Bronchial epithelial cell (primary cell): Measurements from ENCODE around the gene CFAP46. TPM values are rescaled to one million over a fixed set of nuclear protein-coding genes. Genes with fewer than 3 reads are reported as not detected.

ENCODE experiments used
- DNase-seq: peaks from one replicate; pipeline ENCODE4 v3.0.0-alpha.2; 2010; ENCODE audit warnings: low read depth
- FAIRE-seq: peaks from 2 replicates; lab custom pipeline; 2011; peaks lifted over from hg19 to GRCh38; lab: Jason Lieb, UNC
- H3K27me3 ChIP-seq: 2 replicates; pipeline ENCODE4 v1.5.1; 2011; ENCODE audit warnings: low read length; ENCODE audit not compliant: control insufficient read depth, insufficient read depth
- H3K36me3 ChIP-seq: 2 replicates; pipeline ENCODE4 v1.5.1; 2011; ENCODE audit warnings: low read length; ENCODE audit not compliant: control insufficient read depth, insufficient read depth
- H3K4me3 ChIP-seq: 2 replicates; pipeline ENCODE4 v1.5.1; 2011; ENCODE audit warnings: mild to moderate bottlenecking, low read depth, low read length, control low read depth
- CTCF ChIP-seq: IDR thresholded peaks from 2 replicates; pipeline ENCODE4 v1.5.1; 2011; ENCODE audit warnings: mild to moderate bottlenecking, moderate library complexity, low read length, control low read depth, inconsistent platforms; ENCODE audit not compliant: insufficient read depth, severe bottlenecking
- total RNA-seq: library from RNA; depleted of rRNA; stranded (reverse); fragments of >200 nt; gene quantifications from 2 replicates; pipeline ENCODE4 v1.2.1, GENCODE V29; 2014

Gene CFAP46
- total RNA-seq, 1 donor from 2014 or later: 0.26 TPM

GRCh38 chr10:132856869-132857524 is 85.4 kb downstream of the CFAP46 start:
- H3K27me3 ChIP-seq: no peaks in the 10 kb centered on the region
- no peaks in the 10 kb centered on the region for H3K36me3 ChIP-seq
- DNase-seq (no peak), FAIRE-seq (no peak)
- TF ChIP-seq CTCF: no peak
- no peak overlapping the region for H3K4me3 ChIP-seq

- Histone ChIP-seq H3K4me3 (no peak overlapping the region), H3K27me3 (no peaks in the 10 kb centered on the region), H3K36me3 (no peaks in the 10 kb centered on the region)
- no peak for DNase-seq
- no peak for TF ChIP-seq CTCF
- FAIRE-seq: no peak
These were observed 86.5 kb downstream of the CFAP46 start for GRCh38 chr10:132855889-132856288.

- H3K4me3 ChIP-seq: no peak overlapping the region
- H3K36me3 ChIP-seq: no peaks in the 10 kb centered on the region
- DNase-seq (no peak), FAIRE-seq (no peak)
- no peak for TF ChIP-seq CTCF
- no peaks in the 10 kb centered on the region for H3K27me3 ChIP-seq
These were observed 90.9 kb downstream of the CFAP46 start for GRCh38 chr10:132851451-132851850.

- Histone ChIP-seq H3K27me3 (no peaks in the 10 kb centered on the region), H3K36me3 (no peaks in the 10 kb centered on the region), H3K4me3 (no peak overlapping the region)
- DNase-seq: no peak
- TF ChIP-seq CTCF: no peak
- no peak for FAIRE-seq
These were observed 91.5 kb downstream of the CFAP46 start for GRCh38 chr10:132850896-132851295.

GRCh38 chr10:132850246-132850645 is 92.1 kb downstream of the CFAP46 start:
- FAIRE-seq: no peak
- no peak for TF ChIP-seq CTCF
- DNase-seq: no peak
- H3K36me3 ChIP-seq: no peaks in the 10 kb centered on the region
- no peaks in the 10 kb centered on the region for H3K27me3 ChIP-seq
- no peak overlapping the region for H3K4me3 ChIP-seq

GRCh38 chr10:132849546-132850031 is 92.8 kb downstream of the CFAP46 start:
- no peak for TF ChIP-seq CTCF
- DNase-seq (no peak), FAIRE-seq (no peak)
- Histone ChIP-seq H3K36me3 (no peaks in the 10 kb centered on the region), H3K4me3 (no peak overlapping the region), H3K27me3 (no peaks in the 10 kb centered on the region)
